A549 (cell line): ENCODE results near the gene UNC5A. TPM values are rescaled to one million over a fixed set of nuclear protein-coding genes. Genes with fewer than 3 reads are reported as not detected.

ENCODE experiments used
- ATAC-seq, 2 experiments: fragments of 200-7000 bp in 1 of 2; fragments of >200 bp in 1 of 2; cut with Nextera tagmentation in 1 of 2; cut with Tn5 transposase in 1 of 2; 3 replicates each; pipeline versions ENCODE4 v1.8.0 to v1.9.1; 2018 to 2020; ENCODE audit warnings: mild to moderate bottlenecking in 1 of 2, moderate library complexity in 1 of 2
- CTCF ChIA-PET: fragments of 300-600 bp; sonication (Branson Sonifier 250); formaldehyde crosslinking; extraction: SDS; loops from one replicate; lab custom pipeline; 2021; ENCODE audit warnings: antibody characterized with exemption, inconsistent platforms; lab: Yijun Ruan, JAX
- POLR2A ChIA-PET: fragments of 350-600 bp; formaldehyde crosslinking; extraction: SDS; loops from one replicate; lab custom pipeline; 2021; ENCODE audit warnings: antibody characterized with exemption, inconsistent platforms; lab: Yijun Ruan, JAX
- DNase-seq, 2 experiments: peaks; one replicate each; pipeline versions ENCODE4 v3.0.0 to v3.0.0-alpha.2; 2011 to 2016; ENCODE audit warnings: low read depth in 1 of 2, low spot score in 1 of 2
- FAIRE-seq: peaks from 2 replicates; lab custom pipeline; 2011; peaks lifted over from hg19 to GRCh38; lab: Jason Lieb, UNC
- H3K27ac ChIP-seq, 2 experiments: fragments of >200 bp; sonication (Bioruptor Twin); formaldehyde crosslinking; 3 replicates each; pipeline ENCODE4 v1.5.1; 2016 to 2017
- H3K4me1 ChIP-seq: fragments of >200 bp; sonication (Bioruptor Twin); formaldehyde crosslinking; 3 replicates; pipeline ENCODE4 v1.6.1; 2016
- H3K4me2 ChIP-seq: fragments of >200 bp; sonication (Bioruptor Twin); formaldehyde crosslinking; 3 replicates; pipeline ENCODE4 v1.6.1; 2016
- H3K4me3 ChIP-seq: fragments of >200 bp; sonication (Bioruptor Twin); formaldehyde crosslinking; 3 replicates; pipeline ENCODE4 v1.5.1; 2016
- H3K9me3 ChIP-seq: fragments of >200 bp; sonication (Bioruptor Twin); formaldehyde crosslinking; 3 replicates; pipeline ENCODE4 v1.6.1; 2016
- ATOH8 ChIP-seq: fragments of 250-450 bp; sonication (Bioruptor Pico); IDR thresholded peaks from 2 replicates; pipeline ENCODE4 v1.5.0; 2020; ENCODE audit warnings: low read depth, mild to moderate bottlenecking, moderate library complexity
- CBX8 ChIP-seq: fragments of 200-600 bp; sonication (generic); IDR thresholded peaks from 2 replicates; pipeline ENCODE4 v1.6.1; 2016
- CHD4 ChIP-seq: fragments of 200-600 bp; sonication (generic); IDR thresholded peaks from 2 replicates; pipeline ENCODE4 v1.6.1; 2016; ENCODE audit warnings: antibody characterized with exemption, mild to moderate bottlenecking, borderline replicate concordance
- E2F6 ChIP-seq: IDR thresholded peaks from 2 replicates; pipeline ENCODE4 v1.6.1; 2012; ENCODE audit warnings: low read depth, borderline replicate concordance
- EP300 ChIP-seq, 2 experiments: fragments of >200 bp; sonication (Bioruptor Twin); formaldehyde crosslinking; IDR thresholded peaks; 2 replicates in 1 of 2; 3 replicates in 1 of 2; pipeline ENCODE4 v1.6.1; 2016 to 2017
- FOSB ChIP-seq: fragments of 250-450 bp; sonication (Bioruptor Pico); IDR thresholded peaks from 2 replicates; pipeline ENCODE4 v1.5.0; 2020; ENCODE audit warnings: mild to moderate bottlenecking, moderate library complexity
- FOSL2 ChIP-seq, 2 experiments: fragments of 450-650 bp in 1 of 2; fragments of >200 bp in 1 of 2; sonication (Bioruptor Twin) in 1 of 2; formaldehyde crosslinking; IDR thresholded peaks; 2 replicates each; pipeline versions ENCODE4 v1.5.0 to v1.6.1; 2016 to 2020; ENCODE audit warnings: mild to moderate bottlenecking in 1 of 2, moderate library complexity in 1 of 2
- HOXA7 ChIP-seq: fragments of 250-450 bp; sonication (Bioruptor Pico); IDR thresholded peaks from 2 replicates; pipeline ENCODE4 v1.5.0; 2020; ENCODE audit warnings: mild to moderate bottlenecking, moderate library complexity
- MAZ ChIP-seq: fragments of 150-350 bp; IDR thresholded peaks from 2 replicates; pipeline ENCODE4 v1.6.1; 2014; ENCODE audit warnings: antibody characterized with exemption, low read depth, low read length, borderline replicate concordance
- MYC ChIP-seq: IDR thresholded peaks from 2 replicates; pipeline ENCODE4 v1.6.1; 2012; ENCODE audit warnings: mild to moderate bottlenecking, inconsistent platforms, low read length, improper control_type of control experiment, borderline replicate concordance
- NFE2L2 ChIP-seq: fragments of 150-350 bp; conservative IDR thresholded peaks from 2 replicates; pipeline ENCODE4 v1.6.1; 2014; ENCODE audit warnings: low read length
- PBX3 ChIP-seq: IDR thresholded peaks from 2 replicates; pipeline ENCODE4 v1.6.1; 2012
- RAD21 ChIP-seq, 2 experiments: fragments of >200 bp in 1 of 2; sonication (Bioruptor Twin) in 1 of 2; formaldehyde crosslinking in 1 of 2; IDR thresholded peaks in 1 of 2; conservative IDR thresholded peaks in 1 of 2; 2 replicates in 1 of 2; 3 replicates in 1 of 2; pipeline ENCODE4 v1.6.1; 2012 to 2018; ENCODE audit warnings: inconsistent platforms in 1 of 2
- RARB ChIP-seq: fragments of 250-450 bp; sonication (Bioruptor Pico); IDR thresholded peaks from 2 replicates; pipeline ENCODE4 v1.8.0; 2021; ENCODE audit warnings: mild to moderate bottlenecking, moderate library complexity
- RCOR1 ChIP-seq: fragments of 150-350 bp; IDR thresholded peaks from 2 replicates; pipeline ENCODE4 v1.6.1; 2014; ENCODE audit warnings: antibody characterized with exemption, low read length, low read depth
- RFX5 ChIP-seq: fragments of 450-650 bp; IDR thresholded peaks from 2 replicates; pipeline ENCODE4 v1.7.1; 2014; ENCODE audit warnings: antibody characterized with exemption, mild to moderate bottlenecking, moderate library complexity
- RNF2 ChIP-seq: fragments of 200-600 bp; sonication (generic); IDR thresholded peaks from 2 replicates; pipeline ENCODE4 v1.6.1; 2016; ENCODE audit warnings: low read depth, mild to moderate bottlenecking, antibody characterized with exemption, moderate library complexity, borderline replicate concordance
- TFCP2L1 ChIP-seq: fragments of 250-450 bp; sonication (Bioruptor Pico); IDR thresholded peaks from 2 replicates; pipeline ENCODE4 v1.5.0; 2021; ENCODE audit warnings: mild to moderate bottlenecking
- ZSCAN20 ChIP-seq: fragments of 250-450 bp; sonication (Bioruptor Pico); IDR thresholded peaks from 2 replicates; pipeline ENCODE4 v1.8.0; 2022; ENCODE audit warnings: mild to moderate bottlenecking, moderate library complexity
- WGBS: methylation state at CpG from one replicate; pipeline ENCODE4 v1.1.6; 2017; ENCODE audit errors: missing lambda C conversion rate; 5-methylcytosine and 5-hydroxymethylcytosine counted together
- polyA plus RNA-seq, 4 experiments: library from polyadenylated mRNA; depleted of rRNA in 3 of 4; stranded (reverse); fragments of >200 nt; fragmentation: RNase III in 1 of 4; extraction: RNeasy Plus Mini Kit Qiagen cat#74134 plus additional on column Dnase treatment in 1 of 4; gene quantifications; 2 replicates in 3 of 4; 3 replicates in 1 of 4; pipeline ENCODE4 v1.2.3, GENCODE V29; 2011 to 2017

The UNC5A gene
- polyA plus RNA-seq, 2 of the 4 experiments (the other 2 are of a cell fraction): 0.03 to 0.14 TPM

- Histone ChIP-seq H3K4me2 (no peak overlapping the region), H3K4me3 (no peak overlapping the region), H3K9me3 (no peaks in the 10 kb centered on the region), H3K4me1 (0 out of 3 replicates have a peak, but pooled peaks cover 8% of the 10 kb centered on the region), H3K27ac (no peak overlapping the region)
- POLR2A ChIA-PET: interaction anchor here (0.7 kb wide), 1 partner anchor 226 kb away, joined by 5 read pairs; the partner anchor contains the start of gene TSPAN17
- CTCF ChIA-PET: interaction anchor here (1.2 to 3.3 kb wide), 5 partner anchors 9 to 238 kb away, joined by 3 to 19 read pairs (median 4); no protein-coding TSS in a partner anchor
- ATAC-seq (no peak), DNase-seq (no peak), FAIRE-seq (no peak)
- WGBS: 50% methylated on average over 11 of the region's 16 CpGs
- TF ChIP-seq MYC (no peak), RCOR1 (no peak), PBX3 (no peak), HOXA7 (CRISPR knock-in tag) (no peak), E2F6 (no peak), CBX8 (no peak), TFCP2L1 (CRISPR knock-in tag) (no peak), RFX5 (no peak), RARB (CRISPR knock-in tag) (no peak), RAD21 (conservative IDR thresholded peaks at IDR 0.05 in 1 of 2, IDR thresholded peaks at IDR 0.05 in 1 of 2) (no peak), NFE2L2 (no peak), RNF2 (no peak), ZSCAN20 (CRISPR knock-in tag) (no peak), EP300 (IDR thresholded peaks at IDR 0.05) (no peak), MAZ (no peak), CHD4 (no peak)
These were observed 63.3 kb downstream of the UNC5A start for GRCh38 chr5:176873541-176874172.

GRCh38 chr5:176874198-176874780 lies 63.9 kb downstream of the UNC5A start:
- 53% methylated on average over 19 of the region's 20 CpGs for WGBS

More at GRCh38 chr5:176874198-176874780, 63.9 kb downstream of the UNC5A start:
- no peak for DNase-seq
- ChIA-PET POLR2A (no interaction called here), CTCF (interaction anchor here (1.1 to 3.3 kb wide), 6 partner anchors 8 to 237 kb away, joined by 3 to 19 read pairs (median 4); no protein-coding TSS in a partner anchor)
- Histone ChIP-seq H3K4me3 (no peak overlapping the region), H3K27ac (no peak overlapping the region), H3K9me3 (no peaks in the 10 kb centered on the region), H3K4me2 (no peak overlapping the region), H3K4me1 (0 out of 3 replicates have a peak, but pooled peaks cover 8% of the 10 kb centered on the region)
- no peak for FAIRE-seq
- no peak for TF ChIP-seq FOSL2 (IDR thresholded peaks at IDR 0.05)
- TF ChIP-seq FOSL2 (CRISPR knock-in tag; IDR thresholded peaks at IDR 0.05): no peak
- TF ChIP-seq FOSB (CRISPR knock-in tag): no peak
- TF ChIP-seq RAD21 (conservative IDR thresholded peaks at IDR 0.05 in 1 of 2, IDR thresholded peaks at IDR 0.05 in 1 of 2): no peak
- no peak for TF ChIP-seq PBX3
- TF ChIP-seq ATOH8 (CRISPR knock-in tag): no peak
- no peak for ATAC-seq
